OCI-LY7 (cell line): Measurements from ENCODE around the gene ZDHHC22.

ENCODE experiments used
- CTCF ChIP-seq: fragments of 200-600 bp; sonication (generic); conservative IDR thresholded peaks from 2 replicates; pipeline ENCODE4 v1.5.1; 2014; ENCODE audit warnings: mild to moderate bottlenecking, antibody characterized with exemption, low read length, moderate library complexity, mixed read lengths
- EZH2phosphoT487 ChIP-seq: fragments of 200-600 bp; sonication (generic); IDR thresholded peaks from 2 replicates; pipeline ENCODE4 v1.6.1; 2018; ENCODE audit warnings: low read depth, borderline replicate concordance, mild to moderate bottlenecking, mixed run types, antibody characterized with exemption, low read length, moderate library complexity, mixed read lengths

GRCh38 chr14:77187649-77188012, 46.0 kb upstream of the ZDHHC22 start:
- TF ChIP-seq CTCF (no peak), EZH2phosphoT487 (no peak)
